ENCODE data around the gene KDM4B. TPM values are rescaled to one million over a fixed set of nuclear protein-coding genes. Genes with fewer than 3 reads are reported as not detected.
"Not testable (repeated sequence)": the region's sequence is repeated elsewhere in the genome, so short reads cannot be mapped to it uniquely, and the experiment has no call there.

Gene KDM4B
- total RNA-seq, 8 experiments from 2014 or later = 15.7 to 48.0 (median 33.0) TPM

- H3K4me3 ChIP-seq; in situ Hi-C loops (cut with MboI; ENCODE audit: low pct_unique_long_range_greater_than_20kb in 2 of 9, low sequenced_read_pairs in 9 of 9, unreplicated experiment in 9 of 9); H3K27ac ChIP-seq; ATAC-seq (replicated peaks in 6 of 8); H3K4me1 ChIP-seq (replicated peaks in 1 of 2): not testable (repeated sequence)
- WGBS, 10 experiments = 93 to 100% methylated on average over 7 to 8 of the region's 23 CpGs; no CpG with 5 or more reads in 8 of the 10 experiments
Observed at GRCh38 chr19:4950650-4951049, 18.3 kb upstream of the KDM4B start.

GRCh38 chr19:4951656-4952055 is 17.3 kb upstream of the KDM4B start:
- in situ Hi-C loops (cut with MboI; ENCODE audit: low pct_unique_long_range_greater_than_20kb in 2 of 9, low sequenced_read_pairs in 9 of 9, unreplicated experiment in 9 of 9) = no loop called here
- no peaks in the 10 kb centered on the region for H3K4me1 ChIP-seq (replicated peaks in 1 of 2)
- ATAC-seq (replicated peaks in 6 of 8) = no peak
- WGBS, 10 experiments = 75 to 100% (median 90%) methylated on average over 1 to 8 of the region's 11 CpGs; no CpG with 5 or more reads in 1 of the 10 experiments
- H3K27ac ChIP-seq = no peak overlapping the region
- no peak overlapping the region for H3K4me3 ChIP-seq

GRCh38 chr19:4952945-4953344 is 16.0 kb upstream of the KDM4B start:
- in situ Hi-C loops (cut with MboI; ENCODE audit: low pct_unique_long_range_greater_than_20kb in 2 of 9, low sequenced_read_pairs in 9 of 9, unreplicated experiment in 9 of 9) = no loop called here
- Histone ChIP-seq H3K4me1 (replicated peaks in 1 of 2) (no peaks in the 10 kb centered on the region), H3K4me3 (no peak overlapping the region), H3K27ac (no peak overlapping the region)
- no peak for ATAC-seq (replicated peaks in 6 of 8)
- 80 to 100% (median 97%) methylated on average over 1 to 16 of the region's 18 CpGs; no CpG with 5 or more reads in 2 of the 10 experiments for WGBS, 10 experiments

- H3K4me1 ChIP-seq (replicated peaks in 1 of 2); H3K4me3 ChIP-seq; ATAC-seq (replicated peaks in 6 of 8); H3K27ac ChIP-seq; in situ Hi-C loops (cut with MboI; ENCODE audit: low pct_unique_long_range_greater_than_20kb in 2 of 9, low sequenced_read_pairs in 9 of 9, unreplicated experiment in 9 of 9): not testable (repeated sequence)
- 80 to 93% methylated on average over 1 to 3 of the region's 46 CpGs; no CpG with 5 or more reads in 8 of the 10 experiments for WGBS, 10 experiments
Observed at GRCh38 chr19:4954320-4955149, 14.4 kb upstream of the KDM4B start.

- in situ Hi-C loops (cut with MboI; ENCODE audit: low pct_unique_long_range_greater_than_20kb in 2 of 9, low sequenced_read_pairs in 9 of 9, unreplicated experiment in 9 of 9) = no loop called here
- H3K4me1 ChIP-seq (replicated peaks in 1 of 2) = no peaks in the 10 kb centered on the region
- no peak for ATAC-seq (replicated peaks in 6 of 8)
- H3K27ac ChIP-seq = no peak overlapping the region
- no peak overlapping the region for H3K4me3 ChIP-seq
- 100% methylated on average over 1 to 3 of the region's 10 CpGs; no CpG with 5 or more reads in 6 of the 10 experiments for WGBS, 10 experiments
Observed at GRCh38 chr19:4955274-4955673, 13.6 kb upstream of the KDM4B start.

- peak in 2 of 8 experiments; percentile 9 to 11 for ATAC-seq (replicated peaks in 6 of 8)
- in situ Hi-C loops (cut with MboI; ENCODE audit: low pct_unique_long_range_greater_than_20kb in 2 of 9, low sequenced_read_pairs in 9 of 9, unreplicated experiment in 9 of 9) = no loop called here
- Histone ChIP-seq H3K4me1 (replicated peaks in 1 of 2) (no peaks in the 10 kb centered on the region), H3K27ac (no peak overlapping the region), H3K4me3 (no peak overlapping the region)
- 93 to 100% (median 100%) methylated on average over 1 to 6 of the region's 8 CpGs; no CpG with 5 or more reads in 7 of the 10 experiments for WGBS, 10 experiments
Observed at GRCh38 chr19:4957981-4958380, 10.9 kb upstream of the KDM4B start.

- no peak overlapping the region for H3K27ac ChIP-seq
- H3K4me3 ChIP-seq = no peak overlapping the region
- ATAC-seq (replicated peaks in 6 of 8) = no peak
- 80 to 100% (median 98%) methylated on average over 1 to 6 of the region's 7 CpGs; no CpG with 5 or more reads in 3 of the 10 experiments for WGBS, 10 experiments
- no peaks in the 10 kb centered on the region for H3K4me1 ChIP-seq (replicated peaks in 1 of 2)
- in situ Hi-C loops (cut with MboI; ENCODE audit: low pct_unique_long_range_greater_than_20kb in 2 of 9, low sequenced_read_pairs in 9 of 9, unreplicated experiment in 9 of 9) = no loop called here
Observed at GRCh38 chr19:4962085-4962619, 6.8 kb upstream of the KDM4B start.

GRCh38 chr19:4965061-4965460 is 3.9 kb upstream of the KDM4B start:
- 96 to 100% (median 100%) methylated on average over 1 to 6 of the region's 6 CpGs; no CpG with 5 or more reads in 5 of the 10 experiments for WGBS, 10 experiments
- Histone ChIP-seq H3K4me3 (no peak overlapping the region), H3K4me1 (replicated peaks in 1 of 2) (peaks cover 5% of the 10 kb centered on the region in 2 donors), H3K27ac (no peak overlapping the region)
- in situ Hi-C loops (cut with MboI; ENCODE audit: low pct_unique_long_range_greater_than_20kb in 2 of 9, low sequenced_read_pairs in 9 of 9, unreplicated experiment in 9 of 9) = no loop called here
- ATAC-seq (replicated peaks in 6 of 8) = no peak

- no peak for ATAC-seq (replicated peaks in 6 of 8)
- Histone ChIP-seq H3K27ac (no peak overlapping the region), H3K4me1 (replicated peaks in 1 of 2) (peaks cover 5% of the 10 kb centered on the region in 2 donors), H3K4me3 (no peak overlapping the region)
- WGBS, 10 experiments = 80 to 100% (median 87%) methylated on average over 1 to 3 of the region's 6 CpGs; no CpG with 5 or more reads in 6 of the 10 experiments
- in situ Hi-C loops (cut with MboI; ENCODE audit: low pct_unique_long_range_greater_than_20kb in 2 of 9, low sequenced_read_pairs in 9 of 9, unreplicated experiment in 9 of 9) = no loop called here
Observed at GRCh38 chr19:4966591-4966990, 2.3 kb upstream of the KDM4B start.

- 56 to 100% (median 74%) methylated on average over 1 to 11 of the region's 16 CpGs; no CpG with 5 or more reads in 4 of the 10 experiments for WGBS, 10 experiments
- no peak for ATAC-seq (replicated peaks in 6 of 8)
- in situ Hi-C loops (cut with MboI; ENCODE audit: low pct_unique_long_range_greater_than_20kb in 2 of 9, low sequenced_read_pairs in 9 of 9, unreplicated experiment in 9 of 9) = no loop called here
- peaks cover 5 to 8% of the 10 kb centered on the region in 2 donors for H3K4me1 ChIP-seq (replicated peaks in 1 of 2)
- peak overlapping the region; percentile 30 to 81 for H3K27ac ChIP-seq
- peak overlapping the region; percentile 30 to 40 (median 39) for H3K4me3 ChIP-seq
Observed at GRCh38 chr19:4967738-4968461, 1.0 kb upstream of the KDM4B start.

- H3K4me3 ChIP-seq = peak overlapping the region; percentile 57 to 91 (median 71)
- H3K4me1 ChIP-seq (replicated peaks in 1 of 2) = peaks cover 5 to 8% of the 10 kb centered on the region in 2 donors
- ATAC-seq (replicated peaks in 6 of 8) = peak in 2 of 8 experiments; percentile 2 to 4
- in situ Hi-C loops (cut with MboI; ENCODE audit: low pct_unique_long_range_greater_than_20kb in 2 of 9, low sequenced_read_pairs in 9 of 9, unreplicated experiment in 9 of 9) = no loop called here
- no CpG with 5 or more reads among the region's 54 CpGs for WGBS, 10 experiments
- peak overlapping the region; percentile 73 to 84 for H3K27ac ChIP-seq
Observed at GRCh38 chr19:4969292-4969771, 419 bp downstream of the KDM4B start.

GRCh38 chr19:4969772-4970531 is 1.0 kb downstream of the KDM4B start:
- H3K27ac ChIP-seq = peak overlapping the region; percentile 73 to 84
- peak overlapping the region; percentile 57 to 91 (median 71) for H3K4me3 ChIP-seq
- WGBS, 10 experiments = 0 to 5% (median 0%) methylated on average over 2 to 6 of the region's 25 CpGs; no CpG with 5 or more reads in 5 of the 10 experiments
- ATAC-seq (replicated peaks in 6 of 8) = no peak
- H3K4me1 ChIP-seq (replicated peaks in 1 of 2) = peaks cover 7 to 8% of the 10 kb centered on the region in 2 donors
- in situ Hi-C loops (cut with MboI; ENCODE audit: low pct_unique_long_range_greater_than_20kb in 2 of 9, low sequenced_read_pairs in 9 of 9, unreplicated experiment in 9 of 9) = no loop called here

All from motor neuron (in vitro differentiated cells).